NCI-H2081 (cell line): ENCODE measurements around the gene TRAPPC3L.

Experiments
- DNase-seq, 2 experiments: peaks; one replicate each; lab custom pipeline; 2025; lab: John Stamatoyannopoulos, UW

Gene TRAPPC3L

GRCh38 chr6:116465246-116465645 is 80.2 kb downstream of the TRAPPC3L start:
- no peak for DNase-seq

DNA sequence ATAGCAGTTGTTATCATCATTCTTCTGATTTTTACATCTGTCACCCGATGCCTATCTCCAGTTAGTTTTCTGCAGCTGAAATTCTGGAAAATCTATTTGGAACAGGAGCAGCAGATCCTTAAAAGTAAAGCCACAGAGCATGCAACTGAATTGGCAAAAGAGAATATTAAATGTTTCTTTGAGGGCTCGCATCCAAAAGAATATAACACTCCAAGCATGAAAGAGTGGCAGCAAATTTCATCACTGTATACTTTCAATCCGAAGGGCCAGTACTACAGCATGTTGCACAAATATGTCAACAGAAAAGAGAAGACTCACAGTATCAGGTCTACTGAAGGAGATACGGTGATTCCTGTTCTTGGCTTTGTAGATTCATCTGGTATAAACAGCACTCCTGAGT is 82.2 kb downstream of the TRAPPC3L start:
- DNase-seq: no peak

DNA sequence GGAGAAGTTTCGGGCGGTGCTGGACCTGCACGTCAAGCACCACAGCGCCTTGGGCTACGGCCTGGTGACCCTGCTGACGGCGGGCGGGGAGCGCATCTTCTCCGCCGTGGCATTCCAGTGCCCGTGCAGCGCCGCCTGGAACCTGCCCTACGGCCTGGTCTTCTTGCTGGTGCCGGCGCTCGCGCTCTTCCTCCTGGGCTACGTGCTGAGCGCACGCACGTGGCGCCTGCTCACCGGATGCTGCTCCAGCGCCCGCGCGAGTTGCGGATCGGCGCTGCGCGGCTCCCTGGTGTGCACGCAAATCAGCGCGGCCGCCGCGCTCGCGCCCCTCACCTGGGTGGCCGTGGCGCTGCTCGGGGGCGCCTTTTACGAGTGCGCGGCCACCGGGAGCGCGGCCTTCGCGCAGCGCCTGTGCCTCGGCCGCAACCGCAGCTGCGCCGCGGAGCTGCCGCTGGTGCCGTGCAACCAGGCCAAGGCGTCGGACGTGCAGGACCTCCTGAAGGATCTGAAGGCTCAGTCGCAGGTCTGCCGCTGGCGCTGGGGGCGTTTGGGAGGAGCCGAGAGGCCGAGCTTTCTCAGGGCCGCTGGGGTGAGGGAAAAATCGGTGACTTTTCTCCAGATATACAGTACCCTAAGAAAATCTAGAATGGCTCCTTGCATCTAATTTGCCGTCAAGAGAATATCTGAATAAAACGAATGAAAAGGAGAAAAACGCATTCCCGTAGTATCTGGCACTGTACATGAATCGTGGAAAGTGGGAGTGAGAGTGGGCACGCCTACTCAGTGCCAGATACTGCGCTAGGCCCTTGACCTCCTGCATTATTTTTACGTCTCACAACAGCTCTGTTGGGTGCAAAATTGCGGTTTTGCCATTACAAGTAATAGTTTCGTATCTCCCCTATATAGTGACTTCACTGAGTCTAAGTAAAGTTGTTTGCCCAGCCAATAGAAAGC is 83.3 kb downstream of the TRAPPC3L start:
- no peak for DNase-seq

DNA sequence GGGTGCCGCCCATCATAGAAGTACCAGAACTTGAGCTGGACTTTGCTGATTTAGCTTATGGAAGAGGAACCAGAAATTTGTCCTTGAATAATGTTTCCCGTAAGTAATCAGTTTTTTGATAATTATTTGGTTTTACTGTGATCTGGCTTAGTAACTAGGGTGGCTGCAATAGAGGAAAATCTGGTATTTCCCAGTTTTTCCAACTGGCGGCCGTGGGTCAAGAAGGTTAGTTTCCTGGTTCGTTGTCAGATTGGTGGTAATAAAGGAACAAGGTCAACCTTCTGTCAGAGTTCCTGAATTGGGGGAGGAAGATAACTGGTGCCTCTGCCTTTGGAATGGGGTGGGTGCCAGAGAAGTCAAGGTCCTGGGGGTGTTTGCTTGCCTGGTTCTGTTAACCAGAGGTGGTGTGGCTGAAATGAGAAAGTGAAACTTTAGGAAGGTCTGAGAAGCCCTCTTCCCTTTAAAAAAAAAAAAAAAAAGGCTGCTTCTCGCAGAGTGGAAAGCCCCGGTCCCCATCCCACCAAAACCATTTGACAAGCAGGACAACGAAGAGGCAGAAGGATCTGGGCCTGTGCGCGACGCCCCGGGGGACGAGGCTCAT is 84.1 kb downstream of the TRAPPC3L start, which contains the start of gene CALHM6:
Gene CALHM6 (plus strand): TSS at position 45 of the 601 bp plus-strand sequence. CDS start 555 bp downstream, at position 600.
- DNase-seq: no peak

GRCh38 chr6:116459927-116460326 is 85.6 kb downstream of the TRAPPC3L start:
- DNase-seq: no peak

DNA sequence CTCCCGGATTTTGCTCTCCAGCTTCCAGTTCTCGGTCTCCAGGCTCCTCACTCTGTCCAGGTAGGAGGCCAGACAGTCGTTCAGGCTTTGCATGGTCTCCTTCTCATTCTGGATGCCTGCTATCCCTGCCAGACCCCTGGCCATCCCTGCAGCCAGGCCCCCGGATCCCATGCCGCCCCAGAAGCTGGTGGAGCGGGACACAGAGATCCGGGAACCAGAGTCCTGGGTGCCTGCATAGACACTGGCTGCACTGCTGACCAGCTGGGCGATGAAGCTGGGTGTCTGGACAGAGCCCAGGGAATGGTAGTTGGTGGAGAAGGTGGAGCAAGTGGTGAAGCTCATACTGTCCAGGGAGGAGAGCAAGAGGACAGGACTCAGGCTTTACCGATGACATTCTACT is 87.2 kb downstream of the TRAPPC3L start:
- no peak for DNase-seq

GRCh38 chr6:116456927-116457326 is 88.6 kb downstream of the TRAPPC3L start:
- no peak for DNase-seq

- DNase-seq: no peak
Measured at GRCh38 chr6:116456106-116456505, 89.4 kb downstream of the TRAPPC3L start.

- no peak for DNase-seq
Measured at GRCh38 chr6:116452531-116452930, 93.0 kb downstream of the TRAPPC3L start.

- no peak for DNase-seq
Measured at GRCh38 chr6:116451916-116452315, 93.6 kb downstream of the TRAPPC3L start.

GRCh38 chr6:116450769-116451740 is 94.4 kb downstream of the TRAPPC3L start:
- no peak for DNase-seq

GRCh38 chr6:116450185-116450710 is 95.2 kb downstream of the TRAPPC3L start:
- DNase-seq: peak in 1 of 2 experiments; percentile 9

DNA sequence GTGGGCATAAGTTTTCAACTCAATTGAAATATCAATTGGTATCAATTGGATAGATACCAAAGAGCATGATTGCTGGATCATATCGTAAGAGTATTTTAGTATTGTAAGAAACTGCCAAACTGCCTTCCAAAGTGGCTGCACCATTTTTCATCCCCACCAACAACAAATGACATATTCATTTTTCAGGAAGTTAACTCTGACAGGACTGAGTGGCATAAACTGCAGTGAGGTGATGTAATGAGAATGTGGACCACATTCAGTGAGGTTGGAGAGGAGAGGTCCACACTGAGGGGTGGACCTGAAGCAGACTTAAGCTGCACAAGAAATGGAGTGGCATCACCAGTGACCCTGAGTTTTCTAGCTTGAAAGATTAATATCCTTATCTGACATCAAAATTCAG is 95.9 kb downstream of the TRAPPC3L start:
- no peak for DNase-seq

DNA sequence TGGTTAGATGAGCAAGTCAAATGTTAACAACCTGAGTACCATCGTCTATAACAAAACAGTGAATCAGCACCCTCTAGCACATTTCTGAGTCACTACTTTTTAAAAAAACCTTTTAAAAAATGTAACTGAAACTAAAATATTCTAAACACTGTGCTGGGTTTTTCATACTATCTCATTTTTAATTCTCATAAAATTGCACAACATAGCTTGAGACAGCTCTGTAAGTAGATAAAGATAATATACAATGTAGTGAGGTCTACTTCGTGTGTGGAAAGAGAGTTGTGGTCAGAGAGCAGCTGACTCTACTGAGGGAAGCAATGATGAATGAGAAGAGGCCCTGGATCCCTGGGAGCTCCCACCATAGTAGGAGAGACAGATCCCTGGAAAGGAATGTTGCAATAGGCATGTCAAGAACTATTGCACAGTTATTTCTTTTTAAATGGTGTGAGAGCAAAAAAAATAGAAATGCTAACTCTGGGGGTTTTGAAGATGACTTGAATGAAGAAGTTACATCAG is 97.9 kb downstream of the TRAPPC3L start:
- DNase-seq: no peak

GRCh38 chr6:116447052-116447451 is 98.4 kb downstream of the TRAPPC3L start:
- no peak for DNase-seq

DNA sequence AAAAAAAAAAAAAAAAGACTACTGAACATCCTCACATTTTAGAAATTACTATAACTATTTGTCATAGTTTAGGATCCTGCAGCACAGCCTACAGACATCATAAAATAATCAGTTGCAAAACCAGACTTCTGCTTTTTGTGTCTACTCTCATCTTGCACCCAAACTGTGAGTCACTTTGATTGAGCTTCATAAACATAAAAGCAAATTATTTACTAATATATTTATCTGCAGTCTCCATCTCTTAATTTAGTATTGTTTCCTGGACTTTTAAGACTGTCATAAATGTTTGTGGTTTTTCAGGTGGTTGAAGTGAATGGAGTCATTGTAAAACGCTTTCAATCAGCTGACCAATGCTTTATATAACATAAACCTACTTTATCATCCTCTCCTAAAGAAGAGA is 99.1 kb downstream of the TRAPPC3L start:
- DNase-seq: no peak

- no peak for DNase-seq
Measured at GRCh38 chr6:116445102-116445501, 100.4 kb downstream of the TRAPPC3L start.
